ENCODE data around the gene HS3ST4.

DNA sequence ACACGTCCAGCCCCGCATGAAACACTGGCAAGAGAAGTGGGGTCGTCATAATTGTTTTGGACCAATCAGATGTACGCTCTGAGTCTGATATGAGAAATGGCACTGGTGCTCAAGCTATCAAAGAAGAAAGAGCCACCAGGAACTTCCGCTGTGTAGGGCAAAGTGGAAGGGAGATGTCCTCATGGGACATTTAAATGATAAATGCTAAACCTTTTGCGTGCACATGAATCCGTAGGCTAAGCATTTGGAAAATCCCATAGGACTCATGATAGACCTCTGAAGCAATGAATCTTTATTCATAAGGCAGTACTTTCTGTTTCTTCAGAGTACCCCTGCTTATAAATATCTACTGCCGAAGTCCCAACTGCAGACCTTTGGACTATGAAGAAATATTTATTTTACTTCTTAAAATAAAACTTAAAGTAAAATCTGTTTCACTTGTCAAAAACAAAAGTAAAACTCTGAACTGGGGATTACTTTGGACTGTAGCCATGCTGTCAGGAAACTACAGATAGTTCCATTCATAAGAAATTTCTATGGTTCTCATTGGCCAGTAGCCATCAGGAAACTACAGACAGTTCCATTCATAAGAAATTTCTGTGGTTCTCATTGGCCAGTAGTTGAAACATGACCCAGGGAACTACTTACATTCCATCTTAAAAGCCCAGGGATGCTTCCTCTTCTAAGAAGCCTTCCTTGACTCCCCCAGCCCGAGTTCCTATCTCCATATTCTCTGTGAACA, 335.1 kb downstream of the HS3ST4 start:
- TF ChIP-seq POLR2A (IDR thresholded peaks at IDR 0.05): no peak
- TF ChIP-seq, protein P1, sequence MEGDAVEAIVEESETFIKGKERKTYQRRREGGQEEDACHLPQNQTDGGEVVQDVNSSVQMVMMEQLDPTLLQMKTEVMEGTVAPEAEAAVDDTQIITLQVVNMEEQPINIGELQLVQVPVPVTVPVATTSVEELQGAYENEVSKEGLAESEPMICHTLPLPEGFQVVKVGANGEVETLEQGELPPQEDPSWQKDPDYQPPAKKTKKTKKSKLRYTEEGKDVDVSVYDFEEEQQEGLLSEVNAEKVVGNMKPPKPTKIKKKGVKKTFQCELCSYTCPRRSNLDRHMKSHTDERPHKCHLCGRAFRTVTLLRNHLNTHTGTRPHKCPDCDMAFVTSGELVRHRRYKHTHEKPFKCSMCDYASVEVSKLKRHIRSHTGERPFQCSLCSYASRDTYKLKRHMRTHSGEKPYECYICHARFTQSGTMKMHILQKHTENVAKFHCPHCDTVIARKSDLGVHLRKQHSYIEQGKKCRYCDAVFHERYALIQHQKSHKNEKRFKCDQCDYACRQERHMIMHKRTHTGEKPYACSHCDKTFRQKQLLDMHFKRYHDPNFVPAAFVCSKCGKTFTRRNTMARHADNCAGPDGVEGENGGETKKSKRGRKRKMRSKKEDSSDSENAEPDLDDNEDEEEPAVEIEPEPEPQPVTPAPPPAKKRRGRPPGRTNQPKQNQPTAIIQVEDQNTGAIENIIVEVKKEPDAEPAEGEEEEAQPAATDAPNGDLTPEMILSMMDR (IDR thresholded peaks at IDR 0.05): no peak

Data from thyroid gland (tissue), 4 donors.